NCI-H526 (cell line): Measurements from ENCODE around the gene KIF18B.

Experiments used
- DNase-seq, 2 experiments: peaks; one replicate each; lab custom pipeline; 2025; lab: John Stamatoyannopoulos, UW

The KIF18B gene

GRCh38 chr17:44919411-44919810, 28.2 kb downstream of the KIF18B start:
- DNase-seq, result no peak

- no peak for DNase-seq
Observed at GRCh38 chr17:44918006-44918405, 29.6 kb downstream of the KIF18B start.

GRCh38 chr17:44917456-44917855, 30.1 kb downstream of the KIF18B start:
- no peak for DNase-seq

- no peak for DNase-seq
Observed at GRCh38 chr17:44916781-44917241, 30.8 kb downstream of the KIF18B start.

- no peak for DNase-seq
Observed at GRCh38 chr17:44915862-44916780, 31.5 kb downstream of the KIF18B start.

- no peak for DNase-seq
Observed at GRCh38 chr17:44915321-44915726, 32.2 kb downstream of the KIF18B start, which contains the start of gene GFAP. Gene GFAP (minus strand): TSS chr17:44915500. CDS start chr17:44915486, 14 bp downstream.

GRCh38 chr17:44914698-44915271, 32.8 kb downstream of the KIF18B start:
- no peak for DNase-seq

GRCh38 chr17:44914148-44914547, 33.4 kb downstream of the KIF18B start:
- DNase-seq, result peak; percentile 11 to 71

GRCh38 chr17:44913676-44914075, 33.9 kb downstream of the KIF18B start:
- DNase-seq, result no peak

- DNase-seq, result no peak
Observed at GRCh38 chr17:44912763-44913544, 34.6 kb downstream of the KIF18B start.

- peak; percentile 67 to 86 for DNase-seq
Observed at GRCh38 chr17:44911133-44912001, 36.2 kb downstream of the KIF18B start.

GRCh38 chr17:44910231-44911106, 37.1 kb downstream of the KIF18B start:
- no peak for DNase-seq

GRCh38 chr17:44909681-44910144, 37.9 kb downstream of the KIF18B start:
- DNase-seq, result no peak

GRCh38 chr17:44908761-44909326, 38.7 kb downstream of the KIF18B start:
- no peak for DNase-seq

- peak in 1 of 2 experiments; percentile 29 for DNase-seq
Observed at GRCh38 chr17:44907729-44908470, 39.7 kb downstream of the KIF18B start.

- no peak for DNase-seq
Observed at GRCh38 chr17:44906763-44907728, 40.5 kb downstream of the KIF18B start.

- no peak for DNase-seq
Observed at GRCh38 chr17:44906010-44906646, 41.4 kb downstream of the KIF18B start.
